GM23338 (cell line): ENCODE measurements around the gene ATP13A4. TPM values are rescaled to one million over a fixed set of nuclear protein-coding genes. Genes with fewer than 3 reads are reported as not detected.

Experiments
- ATAC-seq: fragments of 200-7000 bp; cut with Tn5 transposase; 3 replicates; pipeline ENCODE4 v1.9.1; 2020
- DNase-seq: peaks from one replicate; pipeline ENCODE4 v3.0.0-alpha.2; 2015; ENCODE audit warnings: low spot score
- H2AFZ ChIP-seq: fragments of 200-600 bp; sonication (generic); 2 replicates; pipeline ENCODE4 v1.8.0; 2016; ENCODE audit warnings: antibody characterized with exemption, mild to moderate bottlenecking, moderate library complexity
- H3F3A ChIP-seq: fragments of 200-600 bp; sonication (generic); replicated peaks from 2 replicates; pipeline ENCODE4 v1.8.0; 2017; ENCODE audit warnings: antibody characterized with exemption, mixed run types, low read depth
- H3K27ac ChIP-seq: fragments of 200-600 bp; sonication (generic); 2 replicates; pipeline ENCODE4 v1.6.1; 2016; ENCODE audit warnings: low read depth
- H3K27me3 ChIP-seq: fragments of 200-600 bp; sonication (generic); 2 replicates; pipeline ENCODE4 v1.8.0; 2016; ENCODE audit warnings: mild to moderate bottlenecking, mixed run types, moderate library complexity; ENCODE audit not compliant: insufficient read depth
- H3K36me3 ChIP-seq: fragments of 200-600 bp; sonication (generic); 2 replicates; pipeline ENCODE4 v1.8.0; 2016; ENCODE audit warnings: mild to moderate bottlenecking; ENCODE audit not compliant: insufficient read depth
- H3K4me1 ChIP-seq: fragments of 200-600 bp; sonication (generic); 2 replicates; pipeline ENCODE4 v1.8.0; 2016; ENCODE audit warnings: mild to moderate bottlenecking, moderate library complexity; ENCODE audit not compliant: insufficient read depth
- H3K4me2 ChIP-seq: fragments of 200-600 bp; sonication (generic); 2 replicates; pipeline ENCODE4 v1.7.1; 2017; ENCODE audit warnings: mixed run types
- H3K4me3 ChIP-seq: fragments of 200-600 bp; sonication (generic); 2 replicates; pipeline ENCODE4 v1.6.1; 2016; ENCODE audit warnings: mixed run types
- H3K79me2 ChIP-seq: fragments of 200-600 bp; sonication (generic); replicated peaks from 2 replicates; pipeline ENCODE4 v1.8.0; 2017; ENCODE audit warnings: mild to moderate bottlenecking; ENCODE audit not compliant: insufficient read depth
- H3K9me2 ChIP-seq: fragments of 200-600 bp; sonication (generic); 2 replicates; pipeline ENCODE4 v1.8.0; 2017; ENCODE audit not compliant: insufficient read depth
- H4K20me1 ChIP-seq: fragments of 200-600 bp; sonication (generic); replicated peaks from 2 replicates; pipeline ENCODE4 v1.8.0; 2017; ENCODE audit warnings: mild to moderate bottlenecking; ENCODE audit not compliant: insufficient read depth
- H3K27ac Mint-ChIP-seq: 2 replicates; pipeline ENCODE4 v1.8.0; 2020; ENCODE audit warnings: inconsistent platforms, mild to moderate bottlenecking, moderate library complexity, mixed read lengths
- H3K27me3 Mint-ChIP-seq: 3 replicates; pipeline ENCODE4 v1.8.0; 2022; ENCODE audit warnings: low read depth, mild to moderate bottlenecking, moderate library complexity, mixed read lengths, inconsistent platforms; ENCODE audit not compliant: insufficient read depth, poor library complexity
- H3K36me3 Mint-ChIP-seq: 3 replicates; pipeline ENCODE4 v1.8.0; 2021; ENCODE audit warnings: low read depth, mild to moderate bottlenecking, inconsistent platforms, moderate library complexity, mixed read lengths
- H3K4me1 Mint-ChIP-seq: 3 replicates; pipeline ENCODE4 v1.8.0; 2020; ENCODE audit warnings: mild to moderate bottlenecking, inconsistent platforms, mixed read lengths
- H3K4me3 Mint-ChIP-seq: 3 replicates; pipeline ENCODE4 v1.8.0; 2021; ENCODE audit warnings: moderate library complexity, mild to moderate bottlenecking, inconsistent platforms, mixed read lengths
- H3K9me3 Mint-ChIP-seq: 3 replicates; pipeline ENCODE4 v1.8.0; 2020; ENCODE audit warnings: moderate library complexity, mild to moderate bottlenecking, inconsistent platforms, mixed read lengths
- CREB1 ChIP-seq: fragments of 250-450 bp; sonication (Bioruptor Pico); IDR thresholded peaks from 2 replicates; pipeline ENCODE4 v1.5.0; 2020; ENCODE audit warnings: low read depth, mild to moderate bottlenecking, moderate library complexity
- CTCF ChIP-seq, 2 experiments: fragments of 200-600 bp in 1 of 2; sonication (generic) in 1 of 2; conservative IDR thresholded peaks; 2 replicates each; pipeline versions ENCODE4 v1.5.1 to v1.6.1; 2016 to 2017; ENCODE audit warnings: antibody characterized with exemption in 2 of 2, low read depth in 2 of 2, mild to moderate bottlenecking in 2 of 2, moderate library complexity in 1 of 2
- ETS1 ChIP-seq: IDR thresholded peaks from 2 replicates; pipeline ENCODE4 v1.6.1; 2016; ENCODE audit warnings: antibody characterized with exemption
- EZH2 ChIP-seq: fragments of 200-600 bp; sonication (generic); IDR thresholded peaks from one replicate; pipeline ENCODE4 v1.8.0; 2017; ENCODE audit warnings: antibody characterized with exemption, mild to moderate bottlenecking, low read depth; ENCODE audit not compliant: unreplicated experiment
- EZH2phosphoT487 ChIP-seq: fragments of 200-600 bp; sonication (generic); IDR thresholded peaks from one replicate; pipeline ENCODE4 v1.8.1; 2018; ENCODE audit warnings: antibody characterized with exemption; ENCODE audit not compliant: unreplicated experiment
- JUNB ChIP-seq: IDR thresholded peaks from one replicate; pipeline ENCODE4 v1.6.1; 2016; ENCODE audit warnings: antibody characterized with exemption; ENCODE audit not compliant: unreplicated experiment
- NANOG ChIP-seq: IDR thresholded peaks from 2 replicates; pipeline ENCODE4 v1.6.1; 2016; ENCODE audit warnings: antibody characterized with exemption, borderline replicate concordance
- POLR2AphosphoS5 ChIP-seq: IDR thresholded peaks from 2 replicates; pipeline ENCODE4 v1.6.1; 2016; ENCODE audit warnings: antibody characterized with exemption, low read depth
- STAT1 ChIP-seq: IDR thresholded peaks from one replicate; pipeline ENCODE4 v1.6.1; 2016; ENCODE audit warnings: antibody characterized with exemption; ENCODE audit not compliant: unreplicated experiment
- ZNF114 ChIP-seq: fragments of 250-450 bp; sonication (Bioruptor Pico); IDR thresholded peaks from 2 replicates; pipeline ENCODE4 v1.5.0; 2020; ENCODE audit warnings: mild to moderate bottlenecking, moderate library complexity
- ZNF331 ChIP-seq: fragments of 250-450 bp; sonication (Bioruptor Pico); IDR thresholded peaks from 2 replicates; pipeline ENCODE4 v1.5.0; 2020; ENCODE audit warnings: low read depth, mild to moderate bottlenecking, moderate library complexity
- ZNF462 ChIP-seq: fragments of 250-450 bp; sonication (Bioruptor Pico); IDR thresholded peaks from 2 replicates; pipeline ENCODE4 v1.5.0; 2020; ENCODE audit warnings: mild to moderate bottlenecking, moderate library complexity
- polyA plus RNA-seq: library from polyadenylated mRNA; unstranded; fragments of >200 nt; fragmentation: Nextera tagmentation; extraction: Ambion mirVana; gene quantifications from 2 replicates; pipeline ENCODE4 v1.2.1, GENCODE V29; 2016
- total RNA-seq: library from RNA; depleted of rRNA; stranded (reverse); fragments of >200 nt; shearing (Covaris generic); gene quantifications from 2 replicates; pipeline ENCODE4 v1.2.3, GENCODE V29; 2014

Gene ATP13A4
- total and polyA plus RNA-seq, 2 experiments from 2014 or later = not detected

GRCh38 chr3:193593668-193594030 lies 39.0 kb upstream of the ATP13A4 start (continued):
- TF ChIP-seq ZNF462 (CRISPR knock-in tag) (no peak), ZNF114 (CRISPR knock-in tag) (no peak), NANOG (no peak), STAT1 (no peak)

GRCh38 chr3:193592841-193593667 lies 38.4 kb upstream of the ATP13A4 start, which contains the start of gene OPA1:
TSS of gene OPA1 (plus strand) at chr3:193593208. CDS start at chr3:193593378, 170 bp downstream.
- H3K9me3 Mint-ChIP-seq = no peaks in the 10 kb centered on the region; the same call in 2 of the 3 replicates
- peak within 1 kb of the TSS; percentile 90 for H2AFZ ChIP-seq
- peak within 1 kb of the TSS; percentile 56; the same call in 1 of the 2 replicates for H3K27ac ChIP-seq
- H3K4me3 ChIP-seq = peak within 1 kb of the TSS; percentile 88
- peak within 1 kb of the TSS; percentile 97 for H3K4me3 Mint-ChIP-seq
- ATAC-seq = peak; percentile 93
- H3K4me1 ChIP-seq = peaks cover 17% of the 10 kb centered on the region; the same call in 1 of the 2 replicates
- H4K20me1 ChIP-seq = peaks cover 2% of the 10 kb centered on the region; the same call in 1 of the 2 replicates
- peak within 1 kb of the TSS; percentile 99 for H3K4me2 ChIP-seq
- peak; percentile 100 for DNase-seq
- peak within 1 kb of the TSS; percentile 92 for H3K27ac Mint-ChIP-seq
- peaks cover 49% of the 10 kb centered on the region for H3K79me2 ChIP-seq
- peaks cover 17% of the 10 kb centered on the region for H3K27me3 Mint-ChIP-seq
- no peaks in the 10 kb centered on the region for H3K36me3 ChIP-seq
- H3K36me3 Mint-ChIP-seq = peaks cover 10% of the 10 kb centered on the region
- peaks cover 28% of the 10 kb centered on the region for H3K4me1 Mint-ChIP-seq
- H3K27me3 ChIP-seq = peaks cover 7% of the 10 kb centered on the region
- H3F3A ChIP-seq = no peaks in the 10 kb centered on the region
- H3K9me2 ChIP-seq = 0 out of 2 replicates have a peak, but pooled peaks cover 7% of the 10 kb centered on the region
- TF ChIP-seq JUNB (no peak), EZH2 (no peak), ETS1 (peak; percentile 88), STAT1 (no peak), CTCF (conservative IDR thresholded peaks at IDR 0.05; ENCODE audit: low read depth in 2 of 2) (peak; percentile 17 to 44; a peak in 3 of 4 replicates), EZH2phosphoT487 (no peak), ZNF114 (CRISPR knock-in tag) (no peak), POLR2AphosphoS5 (peak; percentile 78), CREB1 (CRISPR knock-in tag) (peak; percentile 70), ZNF331 (CRISPR knock-in tag) (no peak)
